HG03432 (cell line): ENCODE results near the gene EZH2.

Experiments
- ATAC-seq: cut with Tn5 transposase; IDR thresholded peaks from one replicate; pipeline ENCODE4 v1.9.1; 2021; ENCODE audit warnings: mild to moderate bottlenecking, moderate library complexity; ENCODE audit not compliant: unreplicated experiment

Gene EZH2

DNA sequence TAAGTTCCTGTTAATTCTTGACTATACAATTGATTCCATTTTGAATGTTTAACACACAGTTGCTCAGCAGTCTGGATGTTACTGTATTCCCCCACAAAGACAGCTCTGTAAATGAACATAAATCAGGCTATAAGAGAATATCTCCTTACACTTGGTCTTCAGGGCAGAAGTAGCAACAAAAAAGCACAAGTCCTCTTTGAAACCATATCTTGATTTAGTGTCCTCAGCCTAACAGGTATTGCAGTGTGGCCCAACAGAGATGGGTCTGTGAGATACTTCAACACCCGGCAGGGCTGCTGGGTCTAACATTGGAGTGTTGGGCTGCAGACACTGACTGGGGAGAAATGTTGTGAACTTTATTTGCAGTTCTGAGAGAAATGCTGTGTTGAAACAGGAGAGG is 109.6 kb downstream of the EZH2 start:
- ATAC-seq: no peak

DNA sequence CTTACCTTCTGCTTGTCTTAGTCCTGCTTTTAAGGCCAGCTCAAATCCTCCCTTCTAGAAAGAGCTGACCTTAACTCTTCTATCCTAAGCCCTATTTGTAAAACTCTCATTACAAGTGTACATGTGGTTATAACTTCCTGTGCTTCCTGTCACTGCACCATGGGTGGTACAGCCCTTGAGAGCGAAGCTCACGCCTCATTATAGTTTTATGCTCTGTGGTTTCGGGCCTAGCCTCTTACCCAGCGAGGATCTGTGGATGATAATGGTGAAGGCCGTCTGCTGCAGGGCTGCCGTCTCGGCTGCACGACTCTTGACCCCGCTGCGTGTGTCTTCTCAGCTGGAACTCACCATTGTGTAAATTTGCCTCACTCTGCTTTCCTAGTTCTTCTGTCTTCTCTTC is 110.8 kb downstream of the EZH2 start:
- ATAC-seq: peak; percentile 94

GRCh38 chr7:148772297-148773089 is 111.6 kb downstream of the EZH2 start:
- ATAC-seq: no peak

DNA sequence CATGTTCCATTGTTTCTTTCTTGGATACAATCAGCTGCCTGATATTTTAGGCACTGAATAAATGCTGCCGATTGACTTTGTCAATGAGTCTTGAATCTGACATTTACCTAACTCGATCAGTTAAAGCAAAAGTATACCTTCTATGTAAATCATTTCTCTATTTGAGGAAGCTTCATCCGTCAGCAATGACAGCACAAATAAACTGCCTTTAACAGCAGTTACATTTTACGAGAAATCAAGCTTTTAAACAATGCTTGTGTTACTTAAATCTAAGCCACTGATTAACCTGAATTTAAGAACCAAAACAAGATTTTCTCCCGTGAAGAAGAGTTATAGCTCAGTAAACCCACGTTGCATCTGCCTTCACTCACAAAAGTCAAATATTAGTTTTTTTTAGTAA is 114.1 kb downstream of the EZH2 start:
- ATAC-seq: no peak

GRCh38 chr7:148763622-148764021 is 120.5 kb downstream of the EZH2 start:
- ATAC-seq: no peak

DNA sequence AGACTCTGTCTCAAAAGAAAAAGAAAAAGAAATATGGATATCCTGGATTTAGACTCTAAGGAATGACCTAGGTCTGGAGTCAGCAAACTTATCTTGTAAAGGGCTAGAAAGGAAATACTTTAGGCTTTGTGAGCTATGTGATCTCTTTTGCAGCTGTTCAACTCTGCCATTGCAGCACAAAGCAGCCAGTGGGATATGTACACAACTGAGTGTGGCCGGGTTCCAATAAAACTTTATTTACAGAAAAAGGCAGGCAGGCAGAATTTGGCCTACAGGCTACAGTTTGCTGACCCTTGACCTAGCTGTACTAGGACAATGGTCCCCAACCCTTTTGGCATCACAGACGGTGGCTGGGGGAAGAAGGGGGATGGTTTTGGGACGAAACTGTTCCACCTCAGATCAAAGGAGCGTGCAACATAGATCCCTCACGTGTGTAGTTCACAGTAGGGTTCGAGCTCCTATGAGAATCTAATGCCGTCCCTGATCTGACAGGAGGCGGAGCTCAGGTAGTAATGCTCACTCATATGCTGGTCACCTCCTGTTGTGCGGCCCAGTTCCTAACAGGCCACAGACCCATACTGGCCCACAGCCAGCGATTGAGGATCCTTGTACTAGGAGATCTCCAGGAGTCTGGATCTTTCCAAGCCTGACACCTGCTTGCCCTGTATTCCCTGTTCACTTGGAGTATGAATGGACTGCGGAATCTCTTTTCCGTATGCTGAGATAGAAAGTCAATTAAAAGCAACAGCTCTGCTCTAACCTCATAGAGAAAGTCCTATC is 122.4 kb downstream of the EZH2 start:
- ATAC-seq: no peak
